GM12872 (cell line): Measurements from ENCODE around the gene MEPE.

Source experiments
- TF ChIP-seq, protein P1 (sequence below): IDR thresholded peaks from 3 replicates; pipeline ENCODE4 v1.5.1; 2011; ENCODE audit warnings: low read depth, mild to moderate bottlenecking, low read length, moderate library complexity; ENCODE audit not compliant: insufficient read depth

Gene MEPE

DNA sequence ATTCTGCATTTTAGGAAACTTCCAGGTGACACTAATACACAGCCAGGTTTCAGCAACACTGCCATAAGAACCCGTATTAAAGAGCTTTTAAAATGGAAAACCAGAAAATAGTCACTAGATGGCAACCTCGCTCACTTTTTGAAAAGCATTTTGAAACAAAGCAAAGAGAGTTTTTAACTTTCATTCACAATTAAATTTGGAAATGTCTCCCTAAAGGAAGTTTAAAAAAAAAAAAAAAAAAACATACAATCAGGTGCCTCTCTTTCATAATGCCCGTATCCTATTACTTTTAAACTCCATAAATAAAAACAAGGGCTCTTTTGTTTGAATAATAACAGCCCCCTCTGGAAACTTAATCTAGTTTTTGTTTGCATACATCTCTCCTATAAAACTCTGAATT lies 20.3 kb downstream of the MEPE start:
- TF ChIP-seq, protein P1, sequence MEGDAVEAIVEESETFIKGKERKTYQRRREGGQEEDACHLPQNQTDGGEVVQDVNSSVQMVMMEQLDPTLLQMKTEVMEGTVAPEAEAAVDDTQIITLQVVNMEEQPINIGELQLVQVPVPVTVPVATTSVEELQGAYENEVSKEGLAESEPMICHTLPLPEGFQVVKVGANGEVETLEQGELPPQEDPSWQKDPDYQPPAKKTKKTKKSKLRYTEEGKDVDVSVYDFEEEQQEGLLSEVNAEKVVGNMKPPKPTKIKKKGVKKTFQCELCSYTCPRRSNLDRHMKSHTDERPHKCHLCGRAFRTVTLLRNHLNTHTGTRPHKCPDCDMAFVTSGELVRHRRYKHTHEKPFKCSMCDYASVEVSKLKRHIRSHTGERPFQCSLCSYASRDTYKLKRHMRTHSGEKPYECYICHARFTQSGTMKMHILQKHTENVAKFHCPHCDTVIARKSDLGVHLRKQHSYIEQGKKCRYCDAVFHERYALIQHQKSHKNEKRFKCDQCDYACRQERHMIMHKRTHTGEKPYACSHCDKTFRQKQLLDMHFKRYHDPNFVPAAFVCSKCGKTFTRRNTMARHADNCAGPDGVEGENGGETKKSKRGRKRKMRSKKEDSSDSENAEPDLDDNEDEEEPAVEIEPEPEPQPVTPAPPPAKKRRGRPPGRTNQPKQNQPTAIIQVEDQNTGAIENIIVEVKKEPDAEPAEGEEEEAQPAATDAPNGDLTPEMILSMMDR, result peak; percentile 45

- TF ChIP-seq, protein P1, result no peak
Measured at GRCh38 chr4:87853891-87854290, 21.1 kb downstream of the MEPE start.

GRCh38 chr4:87855559-87855958 lies 22.8 kb downstream of the MEPE start:
- TF ChIP-seq, protein P1, result no peak

GRCh38 chr4:87856816-87857215 lies 24.0 kb downstream of the MEPE start:
- TF ChIP-seq, protein P1, result no peak

GRCh38 chr4:87857789-87858188 lies 25.0 kb downstream of the MEPE start:
- TF ChIP-seq, protein P1, result no peak

- TF ChIP-seq, protein P1, result no peak
Measured at GRCh38 chr4:87862236-87862635, 29.5 kb downstream of the MEPE start.

DNA sequence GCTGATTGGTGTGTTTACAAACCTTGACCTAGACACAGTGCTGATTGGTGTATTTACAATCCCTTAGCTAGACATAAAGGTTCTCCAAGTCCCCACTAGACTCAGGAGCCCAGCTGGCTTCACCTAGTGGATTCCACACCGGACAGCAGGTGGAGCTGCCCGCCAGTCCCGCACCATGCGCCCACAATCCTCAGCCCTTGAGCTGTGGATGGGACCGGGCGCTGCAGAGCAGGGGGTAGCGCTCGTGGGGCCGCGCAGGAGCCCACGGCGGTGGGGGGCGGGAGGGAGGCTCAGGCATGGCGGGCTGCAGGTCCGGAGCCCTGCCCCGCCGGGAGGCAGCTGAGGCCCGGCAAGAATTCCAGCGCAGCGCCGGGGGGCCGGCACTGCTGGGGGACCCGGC lies 30.7 kb downstream of the MEPE start:
- TF ChIP-seq, protein P1, result no peak

DNA sequence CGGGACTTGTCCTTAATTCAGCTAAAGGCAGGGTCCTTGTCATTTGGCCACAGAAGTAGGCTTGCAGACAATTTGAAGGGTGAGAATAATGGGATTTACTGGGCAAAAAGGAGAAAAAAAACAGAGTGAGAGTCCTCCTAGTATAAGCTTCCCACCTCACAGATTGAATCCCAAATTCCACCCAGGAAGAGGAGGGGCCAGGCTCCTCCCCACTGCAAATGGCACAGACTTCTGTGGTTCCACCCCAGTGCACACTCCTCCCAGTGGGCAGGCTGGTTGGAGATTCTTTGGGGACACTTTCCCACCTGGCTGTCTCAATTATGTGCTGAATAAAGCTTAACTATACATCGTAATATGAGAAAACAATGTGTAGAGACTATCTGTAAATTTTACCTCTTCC lies 31.6 kb downstream of the MEPE start:
- TF ChIP-seq, protein P1, result no peak
